Measurements from ENCODE around the gene PRKCH. TPM values are rescaled to one million over a fixed set of nuclear protein-coding genes. Genes with fewer than 3 reads are reported as not detected.

PRKCH gene
- total and polyA plus RNA-seq, 4 experiments from 2014 or later = 246 to 284 (median 249) TPM

- Mint-ChIP-seq H3K4me1 (peaks cover 30 to 59% (median 38%) of the 10 kb centered on the region in 4 donors), H3K27ac (no peak overlapping the region), H3K4me3 (no peak overlapping the region), H3K9me3 (no peaks in the 10 kb centered on the region), H3K27me3 (no peaks in the 10 kb centered on the region), H3K36me3 (no peaks in the 10 kb centered on the region)
- intact Hi-C loops (cut with micrococcal nuclease) = loop anchor here (5.0 kb wide), 2 partner anchors 34 to 131 kb away; partner anchors contain the start of gene HIF1A
- Histone ChIP-seq H3K9me3 (ENCODE audit: control insufficient read depth in 1 of 2, low read length in 2 of 2) (no peaks in the 10 kb centered on the region), H3K4me1 (ENCODE audit: insufficient read depth, low read length) (peaks cover 34% of the 10 kb centered on the region), H3K27me3 (ENCODE audit: insufficient read depth, low read length) (no peaks in the 10 kb centered on the region), H3K27ac (ENCODE audit: low read depth, low read length) (no peak overlapping the region), H3K36me3 (ENCODE audit: insufficient read depth, low read length) (no peaks in the 10 kb centered on the region), H3K4me3 (ENCODE audit: low read length in 2 of 2) (no peak overlapping the region)
- ChIA-PET CTCF (ENCODE audit: partially characterized antibody) (interaction anchor here (1.0 kb wide), 1 partner anchor 13 kb away, joined by 4 read pairs; no protein-coding TSS in a partner anchor), POLR2A (ENCODE audit: partially characterized antibody) (interaction anchor here (0.8 to 1.0 kb wide), 2 partner anchors 48 to 96 kb away, joined by 3 read pairs; no protein-coding TSS in a partner anchor)
- DNase-seq = no peak
Observed at GRCh38 chr14:61565836-61566536, 244.6 kb downstream of the PRKCH start.

DNA sequence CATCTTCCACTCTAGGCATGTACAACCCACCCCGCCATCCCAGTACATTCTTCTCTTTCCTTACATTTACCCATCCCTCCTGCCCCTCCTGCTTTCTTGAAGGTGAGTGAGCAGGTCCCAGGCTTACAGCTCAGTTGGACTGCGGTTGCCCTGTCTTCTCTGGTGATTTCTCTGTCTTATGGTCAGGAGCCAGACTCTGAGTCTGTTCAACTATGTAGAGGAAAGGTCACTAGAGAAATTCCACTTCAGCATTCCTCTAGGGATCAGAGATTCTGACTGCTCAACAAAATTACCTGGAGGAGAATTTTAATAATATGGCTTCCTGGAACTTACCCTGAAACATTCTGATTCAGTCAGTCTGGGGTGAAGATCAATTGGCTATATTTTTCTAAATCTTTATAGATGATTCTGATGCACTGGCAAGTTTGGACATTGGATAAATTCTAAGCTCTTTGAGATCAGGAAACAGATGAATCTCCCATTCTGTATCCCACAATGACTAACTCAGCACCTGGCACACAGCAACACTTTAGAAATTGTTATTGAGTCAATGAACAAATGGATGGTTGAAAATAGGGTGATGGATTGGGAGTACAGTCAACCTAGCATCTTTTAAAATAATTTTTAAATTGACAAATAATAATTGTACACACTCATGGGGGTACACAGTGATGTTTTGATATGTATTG, 245.3 kb downstream of the PRKCH start:
- ChIA-PET CTCF (ENCODE audit: partially characterized antibody) (interaction anchor here (0.9 kb wide), 1 partner anchor 14 kb away, joined by 3 read pairs; no protein-coding TSS in a partner anchor), POLR2A (ENCODE audit: partially characterized antibody) (interaction anchor here (0.8 to 1.0 kb wide), 2 partner anchors 48 to 95 kb away, joined by 3 read pairs; no protein-coding TSS in a partner anchor)
- Histone ChIP-seq H3K4me3 (ENCODE audit: low read length in 2 of 2) (no peak overlapping the region), H3K27ac (ENCODE audit: low read depth, low read length) (no peak overlapping the region), H3K4me1 (ENCODE audit: insufficient read depth, low read length) (peaks cover 34% of the 10 kb centered on the region), H3K9me3 (ENCODE audit: control insufficient read depth in 1 of 2, low read length in 2 of 2) (no peaks in the 10 kb centered on the region), H3K36me3 (ENCODE audit: insufficient read depth, low read length) (no peaks in the 10 kb centered on the region), H3K27me3 (ENCODE audit: insufficient read depth, low read length) (no peaks in the 10 kb centered on the region)
- Mint-ChIP-seq H3K36me3 (no peaks in the 10 kb centered on the region), H3K27ac (no peak overlapping the region), H3K4me3 (no peak overlapping the region), H3K4me1 (peaks cover 29 to 60% (median 38%) of the 10 kb centered on the region in 4 donors), H3K27me3 (no peaks in the 10 kb centered on the region), H3K9me3 (no peaks in the 10 kb centered on the region)
- intact Hi-C loops (cut with micrococcal nuclease) = loop anchor here (5.0 kb wide), 2 partner anchors 34 to 131 kb away; partner anchors contain the start of gene HIF1A
- DNase-seq = no peak

GRCh38 chr14:61567838-61568571, 246.6 kb downstream of the PRKCH start:
- CTCF ChIA-PET (ENCODE audit: partially characterized antibody) = interaction anchor here (0.9 to 1.0 kb wide), 3 partner anchors 8 to 270 kb away, joined by 3 to 4 read pairs (median 3); no protein-coding TSS in a partner anchor
- H3K4me1 Mint-ChIP-seq = peaks cover 24 to 55% (median 33%) of the 10 kb centered on the region in 4 donors

GRCh38 chr14:61568572-61569011, 247.2 kb downstream of the PRKCH start:
- H3K9me3 ChIP-seq (ENCODE audit: control insufficient read depth in 1 of 2, low read length in 2 of 2) = no peaks in the 10 kb centered on the region
- H3K4me1 ChIP-seq (ENCODE audit: insufficient read depth, low read length) = peaks cover 29% of the 10 kb centered on the region
- Mint-ChIP-seq H3K27me3 (no peaks in the 10 kb centered on the region), H3K4me3 (peak overlapping the region; percentile 59 to 86 (median 74)), H3K27ac (peak overlapping the region in 5 of 7 donors; percentile 2 to 83 (median 55)), H3K9me3 (no peaks in the 10 kb centered on the region), H3K4me1 (peaks cover 25 to 54% (median 35%) of the 10 kb centered on the region in 4 donors), H3K36me3 (no peaks in the 10 kb centered on the region)
- H3K36me3 ChIP-seq (ENCODE audit: insufficient read depth, low read length) = no peaks in the 10 kb centered on the region
- no peaks in the 10 kb centered on the region for H3K27me3 ChIP-seq (ENCODE audit: insufficient read depth, low read length)
- H3K27ac ChIP-seq (ENCODE audit: low read depth, low read length) = no peak overlapping the region
- intact Hi-C loops (cut with micrococcal nuclease) = loop anchor here (1.0 to 5.0 kb wide), 3 partner anchors 36 to 271 kb away; partner anchors contain the start of gene HIF1A
- DNase-seq = peak; percentile 45 to 62 (median 62)
- ChIA-PET CTCF (ENCODE audit: partially characterized antibody) (interaction anchor here (0.7 to 1.0 kb wide), 5 partner anchors 9 to 269 kb away, joined by 3 to 4 read pairs (median 3); no protein-coding TSS in a partner anchor), POLR2A (ENCODE audit: partially characterized antibody) (no interaction called here)
- H3K4me3 ChIP-seq (ENCODE audit: low read length in 2 of 2) = no peak overlapping the region

More at GRCh38 chr14:61567838-61568571, 246.6 kb downstream of the PRKCH start:
- H3K4me1 ChIP-seq (ENCODE audit: insufficient read depth, low read length) = peaks cover 27% of the 10 kb centered on the region
- no peaks in the 10 kb centered on the region for H3K9me3 ChIP-seq (ENCODE audit: control insufficient read depth in 1 of 2, low read length in 2 of 2)
- intact Hi-C loops (cut with micrococcal nuclease) = loop anchor here (5.0 kb wide), 2 partner anchors 36 to 129 kb away; partner anchors contain the start of gene HIF1A
- Mint-ChIP-seq H3K36me3 (no peaks in the 10 kb centered on the region), H3K9me3 (no peaks in the 10 kb centered on the region), H3K4me3 (peak overlapping the region; percentile 39 to 86 (median 66)), H3K27ac (peak overlapping the region in 5 of 7 donors; percentile 2 to 83 (median 54)), H3K27me3 (no peaks in the 10 kb centered on the region)
- POLR2A ChIA-PET (ENCODE audit: partially characterized antibody) = no interaction called here
- H3K27ac ChIP-seq (ENCODE audit: low read depth, low read length) = no peak overlapping the region
- no peaks in the 10 kb centered on the region for H3K36me3 ChIP-seq (ENCODE audit: insufficient read depth, low read length)
- H3K27me3 ChIP-seq (ENCODE audit: insufficient read depth, low read length) = no peaks in the 10 kb centered on the region
- no peak overlapping the region for H3K4me3 ChIP-seq (ENCODE audit: low read length in 2 of 2)
- DNase-seq = no peak

- Mint-ChIP-seq H3K4me1 (peaks cover 27 to 49% (median 40%) of the 10 kb centered on the region in 4 donors), H3K36me3 (no peaks in the 10 kb centered on the region), H3K9me3 (no peaks in the 10 kb centered on the region), H3K27ac (peak overlapping the region in 4 of 7 donors; percentile 3 to 76 (median 66)), H3K4me3 (peak overlapping the region; percentile 25 to 81 (median 52)), H3K27me3 (no peaks in the 10 kb centered on the region)
- Histone ChIP-seq H3K27ac (ENCODE audit: low read depth, low read length) (no peak overlapping the region), H3K36me3 (ENCODE audit: insufficient read depth, low read length) (no peaks in the 10 kb centered on the region), H3K27me3 (ENCODE audit: insufficient read depth, low read length) (no peaks in the 10 kb centered on the region), H3K4me1 (ENCODE audit: insufficient read depth, low read length) (peaks cover 36% of the 10 kb centered on the region), H3K9me3 (ENCODE audit: control insufficient read depth in 1 of 2, low read length in 2 of 2) (no peaks in the 10 kb centered on the region), H3K4me3 (ENCODE audit: low read length in 2 of 2) (no peak overlapping the region)
- POLR2A ChIA-PET (ENCODE audit: partially characterized antibody) = interaction anchor here (1.1 kb wide), 1 partner anchor 65 kb away, joined by 3 read pairs; no protein-coding TSS in a partner anchor
- no peak for DNase-seq
- CTCF ChIA-PET (ENCODE audit: partially characterized antibody) = interaction anchor here (0.7 to 1.0 kb wide), 3 partner anchors 90 to 269 kb away, joined by 3 read pairs; no protein-coding TSS in a partner anchor
- intact Hi-C loops (cut with micrococcal nuclease) = loop anchor here (1.0 to 5.0 kb wide), 3 partner anchors 37 to 272 kb away; partner anchors contain the start of gene HIF1A
Observed at GRCh38 chr14:61569308-61569707, 247.9 kb downstream of the PRKCH start.

DNA sequence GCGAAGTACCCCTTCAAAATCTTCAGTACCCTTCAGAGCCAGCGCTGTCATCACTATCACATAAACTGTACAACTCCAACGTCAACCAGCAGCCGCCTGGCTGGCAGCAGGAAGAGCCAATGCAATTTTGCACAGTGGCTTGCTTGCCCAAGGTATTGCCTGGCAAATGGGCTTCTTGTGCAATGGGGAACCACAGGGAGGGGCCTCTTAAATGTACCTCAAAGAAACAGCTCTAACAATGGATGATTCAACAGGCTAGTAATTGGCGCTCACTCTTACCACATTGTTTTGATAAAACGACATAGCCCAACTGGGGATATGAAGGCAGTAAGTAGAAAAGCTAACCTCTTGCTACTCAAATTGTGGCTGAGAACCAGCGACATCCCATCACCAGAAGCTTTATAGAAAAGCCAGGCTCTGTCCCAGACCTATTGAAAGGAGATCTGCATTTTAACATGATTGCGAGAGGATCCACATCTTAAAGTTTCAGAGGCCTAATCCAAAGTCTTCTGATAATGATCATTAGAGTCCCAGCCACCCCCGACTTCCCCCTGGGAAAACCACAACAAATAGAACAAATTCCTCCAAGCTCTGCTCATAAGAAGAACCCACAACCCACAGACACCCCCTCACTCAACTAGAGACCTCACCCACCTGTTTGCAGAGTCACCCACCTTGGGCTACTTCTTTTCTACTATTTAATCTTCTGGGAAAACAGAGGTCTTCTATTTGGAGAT, 248.6 kb downstream of the PRKCH start:
- no peaks in the 10 kb centered on the region for H3K36me3 ChIP-seq (ENCODE audit: insufficient read depth, low read length)
- H3K27me3 ChIP-seq (ENCODE audit: insufficient read depth, low read length) = no peaks in the 10 kb centered on the region
- peaks cover 27 to 49% (median 40%) of the 10 kb centered on the region in 4 donors for H3K4me1 Mint-ChIP-seq
- peaks cover 39% of the 10 kb centered on the region for H3K4me1 ChIP-seq (ENCODE audit: insufficient read depth, low read length)
- intact Hi-C loops (cut with micrococcal nuclease) = loop anchor here (1.0 to 5.0 kb wide), 3 partner anchors 38 to 273 kb away; partner anchors contain the start of gene HIF1A
- peak overlapping the region in 7 of 8 donors; percentile 11 to 81 (median 40) for H3K4me3 Mint-ChIP-seq
- no peak overlapping the region for H3K27ac ChIP-seq (ENCODE audit: low read depth, low read length)
- ChIA-PET CTCF (ENCODE audit: partially characterized antibody) (no interaction called here), POLR2A (ENCODE audit: partially characterized antibody) (interaction anchor here (0.9 to 1.1 kb wide), 3 partner anchors 11 to 94 kb away, joined by 3 read pairs; no protein-coding TSS in a partner anchor)
- H3K4me3 ChIP-seq (ENCODE audit: low read length in 2 of 2) = no peak overlapping the region
- peak; percentile 14 to 65 (median 27) for DNase-seq
- H3K36me3 Mint-ChIP-seq = no peaks in the 10 kb centered on the region
- no peaks in the 10 kb centered on the region for H3K9me3 Mint-ChIP-seq
- peak overlapping the region in 5 of 7 donors; percentile 48 to 76 (median 72) for H3K27ac Mint-ChIP-seq
- H3K27me3 Mint-ChIP-seq = no peaks in the 10 kb centered on the region
- H3K9me3 ChIP-seq (ENCODE audit: control insufficient read depth in 1 of 2, low read length in 2 of 2) = no peaks in the 10 kb centered on the region

All from CD4-positive, alpha-beta memory T cell (primary cell).